HG02885 (cell line): ENCODE measurements around the gene SCUBE1.

Experiments
- ATAC-seq: cut with Tn5 transposase; IDR thresholded peaks from one replicate; pipeline ENCODE4 v1.9.1; 2021; ENCODE audit warnings: mild to moderate bottlenecking; ENCODE audit not compliant: unreplicated experiment, poor library complexity

SCUBE1 gene

DNA sequence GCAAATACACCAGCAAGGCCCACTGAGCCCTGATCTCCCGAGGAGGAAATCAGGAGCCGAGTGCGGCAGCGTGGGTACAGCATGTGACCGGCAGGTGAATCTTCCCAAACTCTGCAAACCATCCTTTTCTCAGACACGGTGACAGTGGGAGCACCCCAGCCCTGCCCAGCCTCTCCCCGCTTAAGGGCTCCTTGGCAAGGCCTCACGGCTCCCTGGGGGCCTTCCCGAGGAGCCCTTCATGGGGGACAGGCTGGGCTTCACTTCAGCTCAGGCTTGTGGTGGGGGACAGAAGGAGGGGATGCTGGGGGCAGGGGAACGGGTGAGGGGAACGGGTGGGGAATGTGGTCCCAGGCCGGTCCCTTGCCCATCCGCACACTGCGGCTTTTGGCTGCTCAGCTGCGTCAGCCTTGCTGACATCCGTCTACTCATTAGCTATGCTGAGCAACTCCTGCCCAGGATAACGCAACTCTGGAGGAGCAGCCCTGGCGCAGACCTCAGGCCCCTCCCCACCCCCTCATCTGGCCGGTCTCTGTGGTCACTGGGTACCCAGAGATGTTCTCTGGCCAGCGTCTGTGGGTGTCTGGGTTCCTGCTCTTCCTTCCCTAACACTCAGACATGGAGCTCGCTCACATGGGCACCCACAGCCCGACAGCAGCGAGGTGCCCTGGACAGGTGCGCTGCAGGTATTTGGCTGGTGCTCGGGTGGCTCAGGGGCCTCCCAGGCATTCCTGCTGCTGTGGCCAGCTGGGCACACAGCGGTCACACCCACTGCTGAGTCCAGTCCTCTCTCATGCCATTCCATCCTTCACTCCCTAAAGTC lies 134.3 kb downstream of the SCUBE1 start:
- ATAC-seq, result no peak

GRCh38 chr22:43207849-43208702 lies 135.1 kb downstream of the SCUBE1 start:
- no peak for ATAC-seq

GRCh38 chr22:43207386-43207785 lies 135.8 kb downstream of the SCUBE1 start:
- no peak for ATAC-seq

DNA sequence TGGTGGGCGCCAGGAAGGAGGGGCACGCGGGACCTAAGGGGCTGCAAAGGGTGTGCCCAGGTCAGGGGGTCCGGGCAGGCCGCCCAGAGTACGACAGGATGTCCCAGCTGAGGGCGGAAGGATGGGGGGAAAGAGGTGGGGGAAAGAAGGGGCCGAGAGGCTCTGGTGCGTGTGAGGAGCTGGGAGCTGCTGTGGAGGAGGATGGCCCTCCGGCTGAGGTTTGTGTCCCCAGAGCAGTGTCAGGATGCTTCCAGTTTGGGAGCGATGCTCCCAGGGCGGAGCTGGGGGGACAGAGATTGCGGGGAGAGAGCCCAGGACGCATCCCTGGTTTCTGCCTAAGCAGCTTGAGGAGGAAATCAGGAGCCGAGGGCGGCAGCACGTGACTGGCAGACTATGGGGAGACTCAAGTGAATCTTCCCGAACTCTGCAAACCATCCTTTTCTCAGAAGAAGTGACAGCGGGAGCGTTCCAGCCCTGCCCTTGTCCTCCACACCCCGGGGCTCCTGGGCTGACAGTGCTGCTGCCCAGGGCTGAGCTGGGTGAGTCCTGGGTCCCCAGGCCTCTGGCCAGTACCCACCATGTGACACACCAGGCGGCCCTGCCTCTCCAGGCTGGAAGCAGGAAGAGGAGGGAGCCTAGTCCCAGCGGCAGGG lies 136.5 kb downstream of the SCUBE1 start:
- no peak for ATAC-seq

DNA sequence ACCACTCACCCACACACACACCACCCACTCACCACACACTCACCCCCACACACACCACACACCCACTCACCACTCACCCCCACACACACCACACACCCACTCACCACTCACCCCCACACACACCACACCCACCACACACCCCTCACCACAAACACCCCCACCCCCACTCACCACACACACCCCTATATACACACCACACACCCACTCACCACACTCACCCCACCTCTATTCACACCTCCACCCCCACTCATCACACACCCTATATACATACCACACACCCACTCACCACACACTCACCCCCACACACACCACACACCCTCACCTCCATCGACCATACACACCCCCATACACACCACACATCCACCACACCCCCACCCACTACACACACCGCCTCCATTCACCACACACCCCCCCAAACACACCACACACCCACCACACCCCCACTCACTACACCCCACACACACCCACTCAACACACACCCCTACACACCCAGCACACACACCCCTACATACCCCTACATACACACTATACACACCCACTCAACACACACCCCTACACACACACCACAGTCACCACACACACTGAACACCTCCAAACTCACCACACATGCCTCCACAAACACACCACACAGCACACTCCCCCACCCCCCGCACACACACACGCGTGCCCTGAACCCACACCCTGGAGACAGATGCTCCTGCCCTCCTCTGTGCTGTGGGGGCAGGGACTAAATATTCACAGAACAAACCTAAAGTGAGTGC lies 137.2 kb downstream of the SCUBE1 start:
- no peak for ATAC-seq

DNA sequence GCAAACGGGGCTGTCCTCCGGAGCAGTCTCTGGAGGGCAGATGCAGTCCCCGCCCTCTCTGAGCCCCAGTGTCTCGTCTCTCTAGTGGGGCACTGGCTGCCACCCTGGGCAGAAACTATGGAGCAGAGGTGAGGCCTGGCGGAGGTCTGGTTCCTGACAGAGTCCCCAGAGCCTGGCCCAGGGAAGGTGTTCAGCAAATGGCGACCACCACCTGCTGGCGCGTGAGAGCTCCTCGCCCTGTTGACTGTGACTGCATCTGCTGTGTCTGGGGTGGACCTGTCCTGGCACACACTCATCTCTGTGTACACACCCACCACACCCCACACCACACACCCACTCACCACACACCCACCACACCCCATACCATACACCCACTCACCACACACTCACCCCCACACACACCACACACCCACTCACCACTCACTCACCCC lies 137.9 kb downstream of the SCUBE1 start:
- ATAC-seq, result no peak

DNA sequence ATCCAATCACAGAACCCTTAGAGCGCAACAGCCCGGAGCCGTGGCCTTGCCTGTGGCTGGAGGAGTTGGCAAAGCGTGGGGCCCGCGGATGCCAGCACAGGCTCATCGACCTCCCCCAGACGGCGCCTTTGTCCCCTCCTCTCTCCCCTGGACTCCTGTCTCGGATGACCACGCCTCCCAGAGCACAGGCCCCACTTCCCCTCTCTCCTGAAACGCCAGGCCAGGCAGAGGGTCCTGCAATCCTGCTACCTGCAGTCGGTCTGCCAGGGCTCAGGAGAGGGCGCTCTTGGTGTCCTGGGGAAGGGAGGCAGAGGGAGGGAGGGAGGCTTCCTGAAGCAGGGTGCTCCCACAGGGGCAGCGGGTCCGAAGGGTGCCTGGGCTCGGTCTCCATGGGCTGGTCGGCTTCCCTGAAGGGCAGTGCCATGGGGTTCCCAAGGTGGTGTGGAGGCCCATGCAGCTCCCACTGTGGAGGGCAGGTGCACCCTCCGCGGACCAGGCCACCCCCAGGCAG lies 139.6 kb downstream of the SCUBE1 start:
- no peak for ATAC-seq

DNA sequence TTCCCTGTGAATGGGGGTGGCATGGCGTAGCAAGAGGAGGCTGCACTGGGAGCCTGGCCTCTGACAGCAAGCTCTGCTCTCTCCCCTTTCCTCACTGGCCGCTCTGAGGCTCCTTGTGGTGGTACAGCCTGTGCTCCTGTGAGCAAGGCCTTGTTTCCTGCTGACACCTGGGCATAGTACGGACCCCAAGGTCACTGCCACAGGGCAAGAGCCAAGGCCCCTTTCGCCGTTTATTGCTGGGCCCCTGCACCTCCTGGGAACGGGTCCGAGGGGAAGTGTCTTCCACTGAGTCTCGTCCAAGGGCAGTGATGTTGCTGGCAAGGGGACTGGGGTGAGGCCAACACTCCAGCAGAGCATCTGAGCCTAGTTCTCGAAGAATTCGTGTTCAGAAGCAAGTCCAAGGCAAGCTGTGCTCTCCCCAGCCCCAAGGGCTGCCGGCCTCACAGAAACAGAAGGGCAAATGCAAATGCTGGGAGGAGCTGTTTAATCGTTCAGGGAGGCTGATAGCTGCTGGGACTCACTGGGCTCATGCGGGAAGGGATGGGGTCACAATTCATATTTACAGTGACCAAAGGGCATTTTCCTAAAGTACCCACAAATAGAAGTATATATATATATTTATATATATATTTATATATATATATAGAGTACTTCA lies 140.3 kb downstream of the SCUBE1 start:
- ATAC-seq, result no peak

- ATAC-seq, result no peak
Measured at GRCh38 chr22:43202326-43202725, 140.8 kb downstream of the SCUBE1 start.

GRCh38 chr22:43201486-43202219 lies 141.5 kb downstream of the SCUBE1 start:
- ATAC-seq, result no peak

DNA sequence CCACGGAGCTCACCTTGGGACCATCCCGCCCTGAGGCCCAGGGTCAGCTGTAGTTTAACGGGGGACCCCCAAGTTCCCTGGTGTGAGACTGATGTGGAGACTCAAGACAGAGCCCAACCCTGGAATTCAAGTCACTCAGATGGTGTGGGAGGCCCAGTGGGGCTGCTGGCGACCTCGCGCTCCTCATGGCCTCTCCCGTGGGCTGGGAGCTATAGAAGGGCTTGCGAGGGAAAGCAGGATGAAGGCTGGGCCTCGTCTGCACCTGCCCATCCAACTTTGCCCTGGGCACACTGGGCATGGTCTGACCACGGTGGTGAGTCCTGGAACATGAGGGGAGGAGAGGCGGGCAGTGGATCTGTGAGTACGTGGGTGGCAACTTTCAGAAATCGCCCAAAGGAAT lies 142.6 kb downstream of the SCUBE1 start:
- no peak for ATAC-seq

DNA sequence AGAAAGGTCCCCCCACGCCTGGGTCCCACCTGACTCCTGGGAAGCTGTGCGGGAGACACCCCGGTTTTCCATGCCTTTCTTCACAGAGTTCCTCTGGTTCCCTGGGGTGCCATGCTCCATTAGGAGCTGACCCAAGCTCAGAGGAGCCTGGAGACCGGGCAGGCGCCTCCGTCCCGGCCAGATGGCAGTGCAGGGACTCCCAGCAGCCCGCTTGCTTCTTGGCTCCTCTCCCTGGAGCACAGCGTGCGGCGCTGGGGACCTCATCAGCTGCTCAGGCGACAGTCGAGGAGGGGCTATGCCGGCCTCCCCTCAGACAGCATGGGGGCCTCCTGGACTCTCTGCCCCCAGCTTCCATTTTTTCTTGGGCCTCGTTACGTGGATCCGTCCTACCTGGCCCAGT lies 143.1 kb downstream of the SCUBE1 start:
- no peak for ATAC-seq

GRCh38 chr22:43199541-43199940 lies 143.6 kb downstream of the SCUBE1 start:
- ATAC-seq, result no peak

GRCh38 chr22:43198936-43199335 lies 144.2 kb downstream of the SCUBE1 start:
- ATAC-seq, result no peak

DNA sequence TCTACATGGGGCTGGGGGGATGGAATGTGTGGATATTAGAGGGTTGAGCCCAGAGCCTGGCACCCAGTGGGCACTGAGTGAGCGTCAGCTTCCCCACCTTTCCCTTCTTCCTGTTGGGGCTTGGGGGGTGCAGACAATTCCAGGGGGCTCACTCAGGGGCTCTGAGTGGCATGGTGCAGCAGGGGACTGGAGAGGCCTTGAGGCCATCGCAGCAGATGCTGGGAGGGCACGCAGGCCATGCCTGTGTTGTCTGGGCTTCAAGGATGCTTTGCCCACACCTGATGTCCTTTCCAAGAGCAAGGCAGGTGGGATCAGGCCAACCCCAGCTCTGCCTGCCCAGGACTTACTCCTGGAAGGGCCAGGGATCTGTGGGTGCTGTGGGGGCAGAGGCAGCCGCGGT lies 145.0 kb downstream of the SCUBE1 start:
- ATAC-seq, result no peak

GRCh38 chr22:43197271-43197941 lies 145.8 kb downstream of the SCUBE1 start:
- ATAC-seq, result no peak

- no peak for ATAC-seq
Measured at GRCh38 chr22:43191831-43192230, 151.3 kb downstream of the SCUBE1 start.

DNA sequence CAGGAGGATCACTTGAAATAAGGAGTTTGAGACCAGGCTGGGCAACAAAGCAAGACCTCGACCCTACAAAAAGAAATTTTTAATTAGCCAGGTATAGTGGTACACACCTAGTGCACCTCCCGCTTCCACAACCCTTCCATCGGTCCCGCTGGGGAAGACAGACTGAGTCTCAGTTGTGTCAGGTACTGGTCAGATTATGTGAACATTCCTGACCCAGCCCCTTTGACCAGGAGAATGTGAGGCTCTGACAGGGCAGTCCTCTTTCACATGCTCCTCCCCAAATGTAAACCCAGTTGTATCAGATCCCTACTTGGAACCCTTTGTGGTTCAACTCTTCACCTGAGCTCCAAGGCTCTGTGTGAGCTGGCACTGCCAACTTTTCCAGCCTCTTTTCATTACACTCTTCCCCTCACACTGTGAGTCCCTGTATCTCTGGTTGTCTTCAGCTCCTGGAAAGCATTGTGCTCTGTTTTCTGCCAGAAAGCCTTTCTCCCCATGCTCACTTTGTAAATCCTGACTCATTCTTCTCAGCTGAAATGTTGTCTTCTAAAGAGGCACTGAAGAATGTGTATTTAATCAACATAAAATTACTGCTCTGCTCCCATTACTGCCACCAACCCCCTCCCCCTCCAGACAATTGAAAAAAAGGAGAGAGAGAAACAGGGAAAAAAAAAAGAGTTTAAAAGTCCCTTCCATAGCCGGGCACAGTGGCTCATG lies 154.2 kb downstream of the SCUBE1 start:
- ATAC-seq, result no peak
